ENCODE data around the gene NREP.

NREP gene

GRCh38 chr5:111746791-111747190 is 10.2 kb downstream of the NREP start:
- H3K9me3 ChIP-seq (replicated peaks in 1 of 11), result peaks cover 0 to 4% (median 0%) of the 10 kb centered on the region in 11 experiments; a peak in 6 of 22 replicates
- TF ChIP-seq Cebpa-rat (IDR thresholded peaks at IDR 0.05), result no peak
- no peak overlapping the region for H3K9ac ChIP-seq
- H3K27me3 ChIP-seq, result no peaks in the 10 kb centered on the region
- peaks cover 0 to 59% (median 25%) of the 10 kb centered on the region in 10 experiments; a peak in 18 of 20 replicates for H3K4me1 ChIP-seq
- H3K36me3 ChIP-seq, result peaks cover 0 to 73% (median 59%) of the 10 kb centered on the region in 11 experiments; a peak in 19 of 22 replicates
- H3K27ac ChIP-seq, result no peak overlapping the region
- peak overlapping the region in 1 of 11 experiments; percentile 8; a peak in 1 of 22 replicates for H3K4me2 ChIP-seq
- H4K20me1 ChIP-seq, result no peaks in the 10 kb centered on the region; a peak in 4 of 22 replicates
- H3K4me3 ChIP-seq, result no peak overlapping the region

GRCh38 chr5:111745075-111745739 is 11.8 kb downstream of the NREP start:
- H3K27me3 ChIP-seq, result no peaks in the 10 kb centered on the region
- H3K4me1 ChIP-seq, result peaks cover 0 to 68% (median 35%) of the 10 kb centered on the region in 10 experiments; a peak in 18 of 20 replicates
- H3K4me3 ChIP-seq, result no peak overlapping the region
- H3K9ac ChIP-seq, result no peak overlapping the region
- no peak for TF ChIP-seq Cebpa-rat (IDR thresholded peaks at IDR 0.05)
- no peaks in the 10 kb centered on the region for H3K9me3 ChIP-seq (replicated peaks in 1 of 11)
- H3K27ac ChIP-seq, result no peak overlapping the region
- peak overlapping the region in 3 of 11 experiments; percentile 15 to 25 (median 21); a peak in 3 of 22 replicates for H3K4me2 ChIP-seq
- H4K20me1 ChIP-seq, result no peaks in the 10 kb centered on the region; a peak in 4 of 22 replicates
- H3K36me3 ChIP-seq, result peaks cover 0 to 67% (median 43%) of the 10 kb centered on the region in 11 experiments; a peak in 19 of 22 replicates

GRCh38 chr5:111744455-111744854 is 12.5 kb downstream of the NREP start:
- Histone ChIP-seq H3K36me3 (peaks cover 0 to 60% (median 37%) of the 10 kb centered on the region in 11 experiments; a peak in 16 of 22 replicates), H3K9ac (no peak overlapping the region), H3K4me2 (peak overlapping the region in 3 of 11 experiments; percentile 15 to 35 (median 25); a peak in 4 of 22 replicates), H3K4me3 (no peak overlapping the region), H3K27ac (no peak overlapping the region), H3K27me3 (no peaks in the 10 kb centered on the region), H4K20me1 (no peaks in the 10 kb centered on the region; a peak in 4 of 22 replicates), H3K4me1 (peaks cover 0 to 65% (median 35%) of the 10 kb centered on the region in 10 experiments; a peak in 18 of 20 replicates), H3K9me3 (replicated peaks in 1 of 11) (no peaks in the 10 kb centered on the region)
- no peak for TF ChIP-seq Cebpa-rat (IDR thresholded peaks at IDR 0.05)

GRCh38 chr5:111743988-111744387 is 13.0 kb downstream of the NREP start:
- no peak overlapping the region for H3K27ac ChIP-seq
- peak overlapping the region in 3 of 11 experiments; percentile 15 to 46 (median 25); a peak in 5 of 22 replicates for H3K4me2 ChIP-seq
- peaks cover 0 to 67% (median 39%) of the 10 kb centered on the region in 10 experiments; a peak in 18 of 20 replicates for H3K4me1 ChIP-seq
- TF ChIP-seq Cebpa-rat (IDR thresholded peaks at IDR 0.05), result no peak
- no peak overlapping the region for H3K4me3 ChIP-seq
- H3K9me3 ChIP-seq (replicated peaks in 1 of 11), result no peaks in the 10 kb centered on the region
- H3K9ac ChIP-seq, result no peak overlapping the region
- H3K36me3 ChIP-seq, result peaks cover 0 to 60% (median 37%) of the 10 kb centered on the region in 11 experiments; a peak in 14 of 22 replicates
- H4K20me1 ChIP-seq, result peaks cover 0 to 4% (median 0%) of the 10 kb centered on the region in 11 experiments; a peak in 5 of 22 replicates
- no peaks in the 10 kb centered on the region for H3K27me3 ChIP-seq

GRCh38 chr5:111743512-111743911 is 13.5 kb downstream of the NREP start:
- Histone ChIP-seq H3K27ac (no peak overlapping the region), H3K9ac (no peak overlapping the region), H4K20me1 (peaks cover 0 to 6% (median 0%) of the 10 kb centered on the region in 11 experiments; a peak in 5 of 22 replicates), H3K4me3 (no peak overlapping the region), H3K4me1 (peaks cover 0 to 67% (median 43%) of the 10 kb centered on the region in 10 experiments; a peak in 18 of 20 replicates), H3K27me3 (no peaks in the 10 kb centered on the region), H3K36me3 (peaks cover 0 to 60% (median 37%) of the 10 kb centered on the region in 11 experiments; a peak in 14 of 22 replicates), H3K9me3 (replicated peaks in 1 of 11) (no peaks in the 10 kb centered on the region), H3K4me2 (peak overlapping the region in 3 of 11 experiments; percentile 11 to 53 (median 46); a peak in 5 of 22 replicates)
- no peak for TF ChIP-seq Cebpa-rat (IDR thresholded peaks at IDR 0.05)

- Histone ChIP-seq H3K4me3 (no peak overlapping the region), H3K36me3 (peaks cover 0 to 60% (median 37%) of the 10 kb centered on the region in 11 experiments; a peak in 15 of 22 replicates), H3K9me3 (replicated peaks in 1 of 11) (no peaks in the 10 kb centered on the region), H4K20me1 (peaks cover 0 to 6% (median 0%) of the 10 kb centered on the region in 11 experiments; a peak in 6 of 22 replicates), H3K27me3 (no peaks in the 10 kb centered on the region), H3K4me2 (peak overlapping the region; percentile 34 to 76 (median 51); a peak in 21 of 22 replicates), H3K9ac (peak overlapping the region in 3 of 11 experiments; percentile 0 to 37 (median 24); a peak in 5 of 22 replicates), H3K27ac (peak overlapping the region in 5 of 11 experiments; percentile 16 to 50 (median 25); a peak in 8 of 22 replicates), H3K4me1 (peaks cover 0 to 57% (median 42%) of the 10 kb centered on the region in 10 experiments; a peak in 18 of 20 replicates)
- no peak for TF ChIP-seq Cebpa-rat (IDR thresholded peaks at IDR 0.05)
These were observed 14.6 kb downstream of the NREP start for GRCh38 chr5:111742177-111742994.

GRCh38 chr5:111741278-111741677 is 15.7 kb downstream of the NREP start:
- peaks cover 0 to 66% (median 39%) of the 10 kb centered on the region in 11 experiments; a peak in 17 of 22 replicates for H3K36me3 ChIP-seq
- no peak for TF ChIP-seq Cebpa-rat (IDR thresholded peaks at IDR 0.05)
- H3K9ac ChIP-seq, result no peak overlapping the region
- H3K4me3 ChIP-seq, result no peak overlapping the region
- no peaks in the 10 kb centered on the region for H3K27me3 ChIP-seq
- no peaks in the 10 kb centered on the region for H3K9me3 ChIP-seq (replicated peaks in 1 of 11)
- H3K4me2 ChIP-seq, result peak overlapping the region in 8 of 11 experiments; percentile 36 to 76 (median 54); a peak in 14 of 22 replicates
- peak overlapping the region in 2 of 11 experiments; percentile 43 to 50; a peak in 4 of 22 replicates for H3K27ac ChIP-seq
- H3K4me1 ChIP-seq, result peaks cover 0 to 55% (median 41%) of the 10 kb centered on the region in 10 experiments; a peak in 18 of 20 replicates
- peaks cover 0 to 6% (median 0%) of the 10 kb centered on the region in 11 experiments; a peak in 6 of 22 replicates for H4K20me1 ChIP-seq

- H3K4me2 ChIP-seq, result peak overlapping the region in 4 of 11 experiments; percentile 1 to 31 (median 7); a peak in 2 of 22 replicates
- H3K9ac ChIP-seq, result no peak overlapping the region
- peak overlapping the region in 3 of 11 experiments; percentile 2 to 14 (median 5); a peak in 3 of 22 replicates for H3K27ac ChIP-seq
- no peaks in the 10 kb centered on the region for H3K9me3 ChIP-seq (replicated peaks in 1 of 11)
- TF ChIP-seq Cebpa-rat (IDR thresholded peaks at IDR 0.05), result no peak
- no peaks in the 10 kb centered on the region for H3K27me3 ChIP-seq
- H4K20me1 ChIP-seq, result peaks cover 0 to 6% (median 0%) of the 10 kb centered on the region in 11 experiments; a peak in 6 of 22 replicates
- peaks cover 0 to 72% (median 49%) of the 10 kb centered on the region in 11 experiments; a peak in 20 of 22 replicates for H3K36me3 ChIP-seq
- H3K4me1 ChIP-seq, result peaks cover 0 to 47% (median 34%) of the 10 kb centered on the region in 10 experiments; a peak in 18 of 20 replicates
- no peak overlapping the region for H3K4me3 ChIP-seq
These were observed 17.6 kb downstream of the NREP start for GRCh38 chr5:111739416-111739815.
